Measurements from ENCODE around the gene MB.

DNA sequence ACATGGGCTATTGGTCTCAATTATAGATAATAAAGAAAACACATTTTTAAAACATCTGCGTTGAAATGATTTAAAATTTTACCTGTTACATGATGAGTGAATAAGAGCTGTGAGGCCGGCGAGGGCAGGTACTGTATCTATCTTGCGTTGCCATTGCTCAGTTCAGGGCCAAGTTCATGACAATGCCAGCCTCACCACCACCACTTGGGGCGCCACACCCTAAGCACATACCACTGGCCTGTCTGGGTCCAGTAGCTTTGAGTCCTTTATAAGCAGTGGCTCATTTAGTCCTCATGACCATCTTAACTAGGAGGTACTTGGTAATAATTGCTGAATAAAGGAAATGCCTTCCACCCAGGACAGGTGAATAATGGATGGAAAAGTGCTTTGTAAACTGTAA, 14.5 kb upstream of the MB start:
- TF ChIP-seq POLR2A (IDR thresholded peaks at IDR 0.05) = no peak
- TF ChIP-seq, protein P1, sequence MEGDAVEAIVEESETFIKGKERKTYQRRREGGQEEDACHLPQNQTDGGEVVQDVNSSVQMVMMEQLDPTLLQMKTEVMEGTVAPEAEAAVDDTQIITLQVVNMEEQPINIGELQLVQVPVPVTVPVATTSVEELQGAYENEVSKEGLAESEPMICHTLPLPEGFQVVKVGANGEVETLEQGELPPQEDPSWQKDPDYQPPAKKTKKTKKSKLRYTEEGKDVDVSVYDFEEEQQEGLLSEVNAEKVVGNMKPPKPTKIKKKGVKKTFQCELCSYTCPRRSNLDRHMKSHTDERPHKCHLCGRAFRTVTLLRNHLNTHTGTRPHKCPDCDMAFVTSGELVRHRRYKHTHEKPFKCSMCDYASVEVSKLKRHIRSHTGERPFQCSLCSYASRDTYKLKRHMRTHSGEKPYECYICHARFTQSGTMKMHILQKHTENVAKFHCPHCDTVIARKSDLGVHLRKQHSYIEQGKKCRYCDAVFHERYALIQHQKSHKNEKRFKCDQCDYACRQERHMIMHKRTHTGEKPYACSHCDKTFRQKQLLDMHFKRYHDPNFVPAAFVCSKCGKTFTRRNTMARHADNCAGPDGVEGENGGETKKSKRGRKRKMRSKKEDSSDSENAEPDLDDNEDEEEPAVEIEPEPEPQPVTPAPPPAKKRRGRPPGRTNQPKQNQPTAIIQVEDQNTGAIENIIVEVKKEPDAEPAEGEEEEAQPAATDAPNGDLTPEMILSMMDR (IDR thresholded peaks at IDR 0.05) = peak in 6 of 7 experiments; percentile 39 to 61 (median 50)
